ENCODE data around the gene CD300LF. TPM values are rescaled to one million over a fixed set of nuclear protein-coding genes. Genes with fewer than 3 reads are reported as not detected.

The CD300LF gene
- total RNA-seq, 1 experiment from 2014 or later: not detected

- TF ChIP-seq, protein P1, sequence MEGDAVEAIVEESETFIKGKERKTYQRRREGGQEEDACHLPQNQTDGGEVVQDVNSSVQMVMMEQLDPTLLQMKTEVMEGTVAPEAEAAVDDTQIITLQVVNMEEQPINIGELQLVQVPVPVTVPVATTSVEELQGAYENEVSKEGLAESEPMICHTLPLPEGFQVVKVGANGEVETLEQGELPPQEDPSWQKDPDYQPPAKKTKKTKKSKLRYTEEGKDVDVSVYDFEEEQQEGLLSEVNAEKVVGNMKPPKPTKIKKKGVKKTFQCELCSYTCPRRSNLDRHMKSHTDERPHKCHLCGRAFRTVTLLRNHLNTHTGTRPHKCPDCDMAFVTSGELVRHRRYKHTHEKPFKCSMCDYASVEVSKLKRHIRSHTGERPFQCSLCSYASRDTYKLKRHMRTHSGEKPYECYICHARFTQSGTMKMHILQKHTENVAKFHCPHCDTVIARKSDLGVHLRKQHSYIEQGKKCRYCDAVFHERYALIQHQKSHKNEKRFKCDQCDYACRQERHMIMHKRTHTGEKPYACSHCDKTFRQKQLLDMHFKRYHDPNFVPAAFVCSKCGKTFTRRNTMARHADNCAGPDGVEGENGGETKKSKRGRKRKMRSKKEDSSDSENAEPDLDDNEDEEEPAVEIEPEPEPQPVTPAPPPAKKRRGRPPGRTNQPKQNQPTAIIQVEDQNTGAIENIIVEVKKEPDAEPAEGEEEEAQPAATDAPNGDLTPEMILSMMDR (conservative IDR thresholded peaks at IDR 0.05): no peak
- Histone ChIP-seq H2BK5ac (ENCODE audit: insufficient read length, low read length) (no peak overlapping the region), H3K79me2 (ENCODE audit: insufficient read depth, low read length) (no peaks in the 10 kb centered on the region), H3K27ac (ENCODE audit: insufficient read length, low read depth, low read length) (no peak overlapping the region), H4K5ac (ENCODE audit: insufficient read length, low read depth, low read length) (no peak overlapping the region), H2BK12ac (ENCODE audit: insufficient read length, low read depth, low read length) (no peak overlapping the region), H2BK20ac (ENCODE audit: low read depth, low read length, poor library complexity, severe bottlenecking) (no peak overlapping the region), H3K79me1 (ENCODE audit: insufficient read depth, low read depth, low read length, poor library complexity, severe bottlenecking) (no peaks in the 10 kb centered on the region), H2BK120ac (ENCODE audit: low read depth, low read length, poor library complexity, severe bottlenecking) (no peak overlapping the region), H3K23ac (ENCODE audit: insufficient read length, low read depth, low read length) (no peak overlapping the region), H3T11ph (ENCODE audit: low read length) (no peak overlapping the region), H3K56ac (ENCODE audit: insufficient read length, low read depth, low read length) (no peak overlapping the region), H2AK5ac (ENCODE audit: insufficient read length, low read length) (no peak overlapping the region), H3K14ac (ENCODE audit: insufficient read depth, low read length) (no peak overlapping the region), H3K4me1 (ENCODE audit: insufficient read depth, low read length) (peaks cover 4% of the 10 kb centered on the region; the same call in 1 of the 2 replicates), H3K27me3 (ENCODE audit: insufficient read depth, low read length) (no peaks in the 10 kb centered on the region; the same call in 1 of the 2 replicates), H4K20me1 (ENCODE audit: control insufficient read depth, insufficient read depth, insufficient read length) (no peaks in the 10 kb centered on the region), H4K91ac (ENCODE audit: insufficient read length, low read depth, low read length) (no peak overlapping the region), H3K9me3 (ENCODE audit: control insufficient read depth, low read depth, low read length) (no peaks in the 10 kb centered on the region), H3K23me2 (ENCODE audit: insufficient read length, low read depth, low read length, poor library complexity, severe bottlenecking) (no peaks in the 10 kb centered on the region), H3K4me2 (ENCODE audit: insufficient read depth, insufficient read length, low read length) (no peak overlapping the region), H3K9ac (ENCODE audit: extremely low read depth, insufficient read length, low read length) (no peak overlapping the region), H2AFZ (ENCODE audit: low read length) (no peak overlapping the region), H3K18ac (ENCODE audit: insufficient read length, low read depth, low read length) (no peak overlapping the region), H4K8ac (replicated peaks; ENCODE audit: insufficient read length, low read depth, low read length) (no peak overlapping the region), H2BK15ac (ENCODE audit: low read depth, low read length) (no peak overlapping the region), H3K4ac (ENCODE audit: low read depth, low read length) (no peak overlapping the region)
- H3K9me3 Mint-ChIP-seq: no peaks in the 10 kb centered on the region
- DNase-seq: peak; percentile 67
- WGBS (ENCODE audit: extremely low coverage, insufficient read length, low lambda C conversion rate): no CpG with 5 or more reads among the region's 9 CpGs
- H3K4me1 Mint-ChIP-seq: peaks cover 17% of the 10 kb centered on the region in 2 experiments
- H3K36me3 Mint-ChIP-seq (ENCODE audit: insufficient read depth in 1 of 3, low read depth in 3 of 3): no peaks in the 10 kb centered on the region
- no peak overlapping the region for H3K4me3 Mint-ChIP-seq
- H3K27me3 Mint-ChIP-seq (ENCODE audit: low read depth): peaks cover 75% of the 10 kb centered on the region
- no peak overlapping the region for H3K27ac Mint-ChIP-seq
These were observed 34.9 kb downstream of the CD300LF start for GRCh38 chr17:74677558-74678466.
